Cardiac fibroblast (primary cell): ENCODE measurements around the gene PKD1L1.

Experiments used
- DNase-seq, 2 donors: peaks; one replicate each; pipeline versions ENCODE4 v3.0.0 to v3.0.0-alpha.2; 2010; ENCODE audit warnings: low read depth in 2 of 2
- H3K4me3 ChIP-seq, 2 donors: replicated peaks in 1 of 2; 1 replicate in 1 of 2; 2 replicates in 1 of 2; pipeline ENCODE4 v1.5.1; 2011; ENCODE audit warnings: low read depth in 2 of 2, low read length in 2 of 2, mild to moderate bottlenecking in 2 of 2, moderate library complexity in 1 of 2
- TF ChIP-seq, protein P1 (sequence below): IDR thresholded peaks from one replicate; pipeline ENCODE4 v1.5.1; 2011; ENCODE audit warnings: low read depth, mild to moderate bottlenecking, low read length, inconsistent platforms

The PKD1L1 gene

GRCh38 chr7:47808321-47808720 lies 139.9 kb downstream of the PKD1L1 start:
- no peak for DNase-seq
- TF ChIP-seq, protein P1, sequence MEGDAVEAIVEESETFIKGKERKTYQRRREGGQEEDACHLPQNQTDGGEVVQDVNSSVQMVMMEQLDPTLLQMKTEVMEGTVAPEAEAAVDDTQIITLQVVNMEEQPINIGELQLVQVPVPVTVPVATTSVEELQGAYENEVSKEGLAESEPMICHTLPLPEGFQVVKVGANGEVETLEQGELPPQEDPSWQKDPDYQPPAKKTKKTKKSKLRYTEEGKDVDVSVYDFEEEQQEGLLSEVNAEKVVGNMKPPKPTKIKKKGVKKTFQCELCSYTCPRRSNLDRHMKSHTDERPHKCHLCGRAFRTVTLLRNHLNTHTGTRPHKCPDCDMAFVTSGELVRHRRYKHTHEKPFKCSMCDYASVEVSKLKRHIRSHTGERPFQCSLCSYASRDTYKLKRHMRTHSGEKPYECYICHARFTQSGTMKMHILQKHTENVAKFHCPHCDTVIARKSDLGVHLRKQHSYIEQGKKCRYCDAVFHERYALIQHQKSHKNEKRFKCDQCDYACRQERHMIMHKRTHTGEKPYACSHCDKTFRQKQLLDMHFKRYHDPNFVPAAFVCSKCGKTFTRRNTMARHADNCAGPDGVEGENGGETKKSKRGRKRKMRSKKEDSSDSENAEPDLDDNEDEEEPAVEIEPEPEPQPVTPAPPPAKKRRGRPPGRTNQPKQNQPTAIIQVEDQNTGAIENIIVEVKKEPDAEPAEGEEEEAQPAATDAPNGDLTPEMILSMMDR: no peak
- no peak overlapping the region for H3K4me3 ChIP-seq

DNA sequence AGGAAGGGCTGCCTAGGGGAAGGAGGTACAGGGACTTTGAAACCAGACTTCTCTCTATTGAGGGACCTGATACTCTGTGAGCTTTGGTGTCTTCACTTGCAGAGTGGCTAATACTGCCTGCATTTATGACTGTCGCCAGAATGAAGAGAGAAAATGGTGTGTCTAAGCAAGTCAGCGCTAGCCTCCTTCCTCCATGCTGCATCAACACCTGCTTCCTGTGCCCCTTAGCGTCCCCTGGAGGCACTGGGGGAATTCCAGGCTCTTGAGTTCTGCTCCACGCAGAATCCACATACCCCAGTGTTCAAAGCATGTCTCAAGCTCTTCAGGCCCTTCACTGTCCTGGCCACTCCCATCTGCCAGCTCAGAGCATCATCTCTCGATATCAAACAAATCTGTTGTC lies 140.5 kb downstream of the PKD1L1 start:
- TF ChIP-seq, protein P1: no peak
- no peak overlapping the region for H3K4me3 ChIP-seq
- no peak for DNase-seq

- TF ChIP-seq, protein P1: no peak
- H3K4me3 ChIP-seq: no peak overlapping the region
- DNase-seq: no peak
Observed at GRCh38 chr7:47807126-47807525, 141.1 kb downstream of the PKD1L1 start.

GRCh38 chr7:47806701-47807103 lies 141.6 kb downstream of the PKD1L1 start:
- DNase-seq: peak in 1 of 2 donors; percentile 72
- TF ChIP-seq, protein P1: no peak
- H3K4me3 ChIP-seq: no peak overlapping the region

GRCh38 chr7:47804767-47805545 lies 143.3 kb downstream of the PKD1L1 start:
- H3K4me3 ChIP-seq: no peak overlapping the region
- no peak for DNase-seq
- TF ChIP-seq, protein P1: no peak

DNA sequence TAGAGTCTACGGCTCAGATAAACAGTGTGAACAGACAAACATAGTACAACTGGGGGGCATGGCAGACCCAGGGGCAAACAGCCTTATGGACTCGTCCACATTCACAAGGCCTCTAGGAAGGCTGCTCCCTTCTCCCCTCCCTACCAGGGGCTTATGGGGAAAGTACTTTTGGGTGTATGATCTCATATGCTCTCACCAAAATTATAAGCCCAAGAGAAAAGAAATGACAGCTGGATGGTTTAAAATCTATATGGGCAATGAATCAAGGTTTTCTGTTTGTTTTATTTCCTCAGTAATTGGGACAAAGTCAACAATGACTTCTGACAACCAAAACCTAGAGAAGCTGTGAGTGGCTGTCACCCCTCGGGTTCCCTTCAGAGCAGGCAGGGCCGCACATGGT lies 144.4 kb downstream of the PKD1L1 start:
- H3K4me3 ChIP-seq: no peak overlapping the region
- TF ChIP-seq, protein P1: no peak
- DNase-seq: no peak

DNA sequence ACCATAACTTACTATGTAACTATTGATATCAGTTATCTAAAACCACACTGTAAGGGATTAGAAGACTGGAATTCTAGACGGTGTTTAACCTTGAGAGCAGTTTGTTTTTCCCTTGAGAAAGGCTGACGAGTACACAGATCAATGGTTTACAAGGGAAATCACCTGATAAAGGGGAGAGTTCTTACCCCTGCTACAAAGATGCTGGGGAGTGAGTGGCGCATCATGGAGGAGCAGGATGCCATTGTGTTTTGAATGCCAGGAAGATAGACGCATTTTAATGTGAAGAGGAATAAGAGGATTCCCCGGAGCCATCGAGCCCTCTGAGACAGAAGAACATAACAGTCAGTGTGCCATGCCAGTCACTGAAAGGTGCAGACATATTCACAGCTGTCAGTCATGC lies 145.2 kb downstream of the PKD1L1 start:
- DNase-seq: no peak
- H3K4me3 ChIP-seq: no peak overlapping the region

More for the DNA sequence above, 145.2 kb downstream of the PKD1L1 start:
- TF ChIP-seq, protein P1: no peak
